Activated CD8-positive, alpha-beta memory T cell treated with anti-CD3 and anti-CD28 coated beads, Interleukin-2, amount 50 U/mL, for 24 hours (primary cell): ENCODE results near the gene GPNMB.

Experiments
- DNase-seq: peaks from one replicate; pipeline ENCODE4 v3.0.0-alpha.2; 2020; ENCODE audit errors: extremely low read depth

The GPNMB gene

DNA sequence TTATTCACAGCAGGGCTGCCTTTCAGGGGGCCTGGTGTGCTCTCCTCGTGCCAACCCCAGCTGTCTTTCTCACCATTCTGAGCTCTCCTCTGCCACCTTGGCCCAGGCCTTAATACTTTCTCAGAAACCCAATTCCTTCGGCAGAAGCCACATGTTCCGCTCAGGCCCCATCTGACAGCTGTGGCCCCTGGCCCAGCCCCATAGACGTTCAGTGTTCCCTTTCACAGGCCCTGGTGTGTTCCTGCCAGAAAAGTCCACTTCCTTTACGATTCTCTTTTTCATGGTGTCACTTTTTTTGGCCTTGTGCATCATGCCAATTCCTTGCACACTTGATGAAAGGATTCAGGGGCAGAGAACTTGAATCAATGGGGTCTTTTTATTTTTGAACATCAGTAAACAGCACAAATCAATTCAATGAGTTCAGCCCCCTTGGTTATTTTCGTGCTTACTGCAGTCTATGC lies 15.9 kb upstream of the GPNMB start:
- DNase-seq, result no peak

DNA sequence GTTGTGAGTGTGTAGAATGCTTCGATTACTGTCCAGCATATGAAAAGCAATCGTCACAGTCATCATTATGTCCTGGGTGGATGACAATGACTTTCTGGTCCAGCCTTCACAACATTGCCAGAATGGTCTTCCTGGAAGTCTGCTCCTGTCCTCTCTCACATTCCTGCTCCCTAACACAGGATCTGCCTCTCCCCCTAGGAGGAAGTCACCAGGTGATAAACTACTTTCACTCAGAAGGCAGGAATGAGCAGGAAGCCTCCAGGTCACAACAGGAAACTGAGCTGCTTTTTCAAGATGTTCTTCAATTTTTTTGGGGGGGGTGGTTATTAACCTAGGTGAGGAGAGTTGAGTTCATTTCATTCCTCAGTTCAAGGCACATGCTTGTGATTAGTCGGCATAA lies 13.6 kb upstream of the GPNMB start:
- DNase-seq, result no peak

DNA sequence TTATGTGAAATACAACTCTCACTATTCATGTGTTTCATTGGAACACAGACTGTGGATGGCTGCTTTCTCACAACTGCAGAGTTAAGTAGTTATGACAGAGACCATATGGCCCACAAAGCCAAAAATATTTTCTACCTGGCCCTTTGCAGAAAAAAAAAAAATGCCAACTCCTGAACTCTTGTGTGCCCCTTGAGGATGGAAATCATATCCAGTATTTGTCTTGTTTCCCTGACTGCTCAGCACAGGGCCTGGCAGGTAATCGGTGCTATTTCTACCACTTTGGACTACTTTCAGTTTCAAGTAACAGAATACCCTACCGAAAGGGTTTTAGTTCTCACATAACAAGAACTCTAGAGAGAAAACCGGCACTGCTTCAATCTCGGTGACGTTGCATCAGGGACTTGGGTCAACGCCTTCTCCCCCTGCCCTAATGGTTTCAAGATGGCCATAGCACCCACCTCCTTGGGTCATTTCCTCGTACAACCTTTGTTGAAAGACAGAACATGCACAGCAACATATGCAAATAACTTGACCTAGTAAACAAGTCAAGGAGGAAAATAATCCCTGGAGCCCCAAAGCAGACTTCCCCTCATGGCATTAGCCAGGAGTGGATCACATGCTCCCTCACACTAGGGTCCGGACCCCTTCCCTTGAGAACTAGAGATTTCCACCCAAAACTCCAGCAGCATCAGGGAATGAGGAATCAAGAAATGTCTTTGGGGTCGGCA lies 11.8 kb upstream of the GPNMB start:
- no peak for DNase-seq

DNA sequence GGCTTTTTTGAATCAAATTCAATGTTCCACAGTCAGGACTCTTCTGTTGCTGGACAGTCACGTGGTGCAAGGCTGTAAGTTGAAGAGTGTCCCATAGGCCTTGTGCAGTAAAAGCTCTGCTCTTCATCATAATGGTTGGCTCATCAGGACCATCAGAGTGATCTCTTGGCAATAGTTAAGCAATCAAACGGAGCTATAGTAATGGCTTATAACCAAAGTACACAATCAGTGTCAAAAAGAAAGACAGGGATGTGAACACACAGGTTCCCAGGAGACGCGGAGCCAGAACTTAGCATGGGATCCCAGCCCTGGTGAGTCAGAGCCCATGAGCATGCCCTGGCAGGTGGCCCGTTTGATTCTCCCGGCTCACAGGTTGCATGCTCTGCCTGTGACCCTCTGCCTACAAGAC lies 10.8 kb upstream of the GPNMB start:
- DNase-seq, result no peak

DNA sequence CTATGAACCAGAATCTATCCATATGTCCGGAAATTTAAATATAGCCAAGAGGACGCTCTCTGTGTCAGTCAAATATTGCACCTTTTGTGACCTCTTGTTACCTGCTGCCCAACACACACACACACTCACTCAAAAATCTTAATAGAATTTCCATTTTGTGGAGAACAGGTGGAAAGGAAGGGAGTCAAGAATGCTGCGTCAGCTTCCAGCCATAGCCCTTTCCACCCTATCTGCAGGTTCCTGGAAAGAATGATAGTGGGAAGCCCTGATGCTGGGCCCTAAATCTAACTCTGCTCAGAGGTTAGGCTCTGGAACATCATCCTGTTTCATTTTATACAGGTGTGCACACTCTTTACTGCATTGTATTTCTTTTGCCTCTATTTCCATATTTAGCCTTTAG lies 9.6 kb upstream of the GPNMB start:
- no peak for DNase-seq

DNA sequence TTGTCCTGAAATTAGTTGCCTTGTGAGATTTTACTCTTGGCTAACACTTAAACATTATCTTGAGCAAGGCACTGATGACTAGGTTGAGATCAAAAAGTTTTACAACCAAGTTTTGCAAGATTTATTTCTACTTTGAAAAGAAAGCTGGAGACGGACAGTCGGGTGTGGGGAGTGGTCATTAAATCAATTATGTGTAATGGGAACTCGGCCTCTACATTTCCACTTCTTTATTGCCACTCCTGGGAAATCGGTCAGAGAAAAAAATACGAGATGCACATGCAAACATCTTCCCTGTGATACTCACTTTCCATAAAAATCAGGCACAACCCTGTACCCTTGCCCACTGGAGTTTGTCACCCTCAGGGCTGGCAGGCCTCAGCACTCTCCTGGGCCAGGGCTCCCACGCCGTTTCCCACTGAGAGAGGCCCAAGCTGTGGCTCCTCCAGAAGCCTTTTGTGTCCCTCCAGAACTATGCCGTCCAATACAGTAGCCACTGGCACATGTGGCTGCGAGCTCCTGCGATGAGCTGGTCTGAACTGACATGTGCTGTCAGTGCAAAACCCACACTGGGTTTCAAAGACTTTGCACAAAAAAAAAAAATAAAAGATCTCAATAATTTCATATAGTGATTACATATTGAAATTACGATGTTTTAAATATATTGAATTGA lies 7.5 kb upstream of the GPNMB start:
- no peak for DNase-seq

DNA sequence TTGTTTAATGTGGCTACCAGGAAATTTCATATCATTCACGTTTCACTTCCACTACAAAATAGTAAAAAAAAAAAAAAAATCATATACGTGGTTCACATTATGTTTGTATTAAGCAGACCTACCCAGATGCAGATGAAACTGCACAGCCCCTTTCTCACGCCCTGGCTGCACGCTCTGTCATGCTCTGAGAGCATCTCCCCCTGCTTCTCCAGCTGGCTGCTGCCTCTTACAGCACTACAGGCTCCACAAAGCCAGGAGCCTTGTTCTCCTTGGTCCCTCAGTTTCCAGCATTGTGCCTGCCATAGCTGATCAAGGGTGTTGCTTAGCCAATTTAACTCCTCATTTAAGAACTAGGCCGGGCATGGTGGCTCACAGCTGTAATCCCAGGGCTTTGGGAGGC lies 6.9 kb upstream of the GPNMB start:
- no peak for DNase-seq

DNA sequence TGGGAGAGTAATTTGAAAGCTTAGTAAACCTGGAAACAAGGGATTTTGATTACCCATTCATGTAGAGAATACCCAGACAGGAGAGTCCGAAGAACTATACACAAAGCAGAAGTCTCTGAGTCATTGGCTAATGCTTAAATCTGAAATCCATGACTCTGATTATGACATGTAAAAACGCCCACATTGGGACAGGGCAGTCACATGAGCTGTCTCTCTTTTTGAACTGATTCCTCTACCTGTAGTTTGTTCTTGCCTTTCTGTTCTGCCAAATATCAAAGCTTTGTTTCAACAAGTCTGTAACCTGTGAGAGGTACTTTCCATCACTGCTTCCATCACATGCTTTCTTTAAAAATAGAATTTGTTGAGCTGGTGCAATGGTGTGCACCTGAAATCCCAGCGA lies 4.3 kb upstream of the GPNMB start:
- DNase-seq, result no peak

DNA sequence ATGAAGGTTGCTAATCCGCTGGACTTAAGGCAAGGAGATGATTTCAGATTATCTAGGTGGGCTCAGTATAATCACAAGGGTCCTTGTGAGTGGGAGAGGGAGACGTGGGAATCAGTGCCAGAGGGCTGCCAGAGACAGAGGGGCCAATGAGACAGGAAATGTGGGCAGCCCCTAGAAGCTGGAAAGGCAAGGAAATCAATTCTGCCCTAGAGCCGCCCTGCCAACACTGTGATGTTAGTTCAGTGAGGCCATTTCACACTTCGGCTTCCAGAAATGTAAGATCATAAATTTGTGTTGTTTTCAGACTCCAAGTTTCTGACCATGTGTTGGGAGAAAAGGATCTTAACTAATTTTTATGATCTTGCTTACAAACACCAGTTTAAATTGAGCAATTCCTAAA lies 3.6 kb upstream of the GPNMB start:
- no peak for DNase-seq

DNA sequence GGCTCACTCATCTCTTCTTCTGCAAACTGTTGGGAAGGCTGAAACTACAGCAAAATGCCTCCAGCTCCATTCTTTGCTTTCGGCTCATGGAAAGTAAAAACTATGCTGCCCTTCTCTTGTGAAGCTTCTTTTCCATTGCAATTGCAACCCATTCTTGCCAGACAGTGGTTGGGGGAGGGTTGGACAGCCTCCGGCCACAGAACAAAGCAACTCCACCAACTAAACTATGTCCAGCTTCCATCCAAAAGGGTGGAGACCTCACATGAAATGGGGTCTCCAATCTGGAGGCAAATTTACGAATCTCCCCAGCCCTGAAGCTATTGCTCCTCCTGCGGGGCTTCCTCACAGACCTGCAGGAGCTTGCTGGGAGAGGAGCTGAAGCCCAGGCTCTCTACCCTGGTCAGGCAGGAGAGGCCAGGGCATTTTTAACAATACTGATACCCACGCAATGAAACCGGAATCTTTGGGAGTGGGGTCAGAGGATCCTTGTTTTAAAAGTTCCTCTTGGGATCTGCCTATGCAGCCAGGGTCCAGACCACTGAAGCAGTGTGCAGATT lies 549 bp downstream of the GPNMB start:
- no peak for DNase-seq

DNA sequence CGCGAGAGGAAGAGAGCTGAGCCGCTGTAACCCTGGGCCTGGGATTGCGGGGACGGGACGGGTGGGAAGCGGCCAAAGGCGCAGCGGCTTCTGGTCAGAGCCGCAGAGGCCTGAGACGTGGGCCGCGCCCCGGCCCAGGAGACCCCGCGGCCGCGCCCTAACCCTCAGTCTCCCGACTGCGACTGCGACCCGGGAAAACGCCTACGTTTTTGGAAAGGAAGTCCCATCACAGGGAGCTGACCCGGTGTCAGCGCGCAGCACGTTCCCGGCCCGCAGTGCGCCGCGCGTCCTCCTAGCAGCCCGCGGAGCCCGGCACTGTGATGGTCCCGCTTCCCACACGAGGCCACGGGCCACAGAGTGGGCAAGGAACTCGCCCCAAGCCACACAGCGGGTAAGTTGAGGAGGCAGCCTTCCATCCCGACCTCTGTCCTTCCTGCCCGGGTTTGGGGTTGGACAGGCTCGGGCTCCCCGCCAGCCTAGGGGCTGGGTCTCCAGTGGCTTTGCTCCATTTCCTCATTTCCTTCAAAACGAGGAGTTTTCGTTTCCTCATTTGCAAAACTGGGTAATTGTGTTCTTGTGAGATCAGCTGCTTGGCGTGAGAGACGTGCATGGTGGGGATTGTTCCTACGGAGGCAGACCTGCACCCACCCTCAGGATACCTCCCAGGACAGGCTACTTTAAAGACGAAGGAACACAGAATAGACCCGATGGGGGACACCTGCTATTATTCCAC lies 1.2 kb downstream of the GPNMB start:
- DNase-seq, result no peak

DNA sequence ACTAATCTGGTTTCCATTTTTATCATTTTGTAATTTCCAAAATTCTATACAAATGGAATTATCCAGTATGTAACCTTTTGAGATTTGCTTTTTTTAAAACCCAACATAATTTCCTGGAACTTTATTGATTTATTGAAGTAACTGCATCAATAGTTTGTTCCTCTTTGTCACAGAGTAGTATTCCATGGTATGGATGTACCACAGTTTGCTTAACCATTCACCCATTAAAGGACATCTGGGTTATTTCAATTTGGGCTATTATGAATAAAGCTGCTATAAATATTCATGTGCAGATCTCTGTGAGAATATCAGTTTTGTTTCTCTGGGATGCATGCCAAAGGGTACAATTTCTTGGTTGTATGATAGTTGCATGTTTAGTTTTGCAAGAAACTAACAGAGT lies 2.9 kb downstream of the GPNMB start:
- DNase-seq, result no peak

DNA sequence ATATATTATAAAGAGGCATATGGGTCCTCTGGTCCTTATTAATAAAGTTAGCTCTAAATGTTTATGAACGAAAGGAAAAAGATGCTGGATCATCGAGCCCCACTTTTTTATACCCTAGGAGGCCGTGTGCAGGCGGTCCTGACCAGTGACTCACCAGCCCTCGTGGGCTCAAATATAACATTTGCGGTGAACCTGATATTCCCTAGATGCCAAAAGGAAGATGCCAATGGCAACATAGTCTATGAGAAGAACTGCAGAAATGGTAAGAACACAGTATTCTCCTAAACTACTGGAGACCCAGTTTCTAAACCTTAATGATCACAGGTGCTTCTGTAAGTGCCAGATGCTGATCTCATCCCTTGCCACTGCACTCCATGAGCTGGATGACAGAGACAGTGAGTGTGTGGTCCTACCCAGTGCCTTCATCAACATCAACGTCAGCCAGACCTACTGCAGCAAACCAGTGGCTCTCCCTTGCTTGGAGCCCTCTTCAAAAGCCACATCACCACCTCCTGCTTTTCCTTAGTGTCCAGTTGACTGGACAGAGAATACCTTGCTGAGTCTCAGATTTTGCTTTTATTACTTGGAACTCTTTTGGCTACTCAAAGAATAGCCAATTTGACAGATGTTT lies 7.6 kb downstream of the GPNMB start:
- DNase-seq, result no peak

DNA sequence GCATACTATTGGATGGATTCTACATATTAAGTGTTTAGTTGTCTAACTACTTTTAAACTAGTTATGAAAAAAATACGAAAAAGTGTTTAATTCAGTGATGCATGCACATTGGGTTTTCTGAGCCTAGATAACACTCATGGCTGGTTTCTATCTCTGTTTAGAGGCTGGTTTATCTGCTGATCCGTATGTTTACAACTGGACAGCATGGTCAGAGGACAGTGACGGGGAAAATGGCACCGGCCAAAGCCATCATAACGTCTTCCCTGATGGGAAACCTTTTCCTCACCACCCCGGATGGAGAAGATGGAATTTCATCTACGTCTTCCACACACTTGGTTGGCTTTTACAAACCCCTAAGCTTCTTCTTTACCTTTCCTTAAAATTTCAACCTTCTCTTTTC lies 10.2 kb downstream of the GPNMB start:
- DNase-seq, result no peak

DNA sequence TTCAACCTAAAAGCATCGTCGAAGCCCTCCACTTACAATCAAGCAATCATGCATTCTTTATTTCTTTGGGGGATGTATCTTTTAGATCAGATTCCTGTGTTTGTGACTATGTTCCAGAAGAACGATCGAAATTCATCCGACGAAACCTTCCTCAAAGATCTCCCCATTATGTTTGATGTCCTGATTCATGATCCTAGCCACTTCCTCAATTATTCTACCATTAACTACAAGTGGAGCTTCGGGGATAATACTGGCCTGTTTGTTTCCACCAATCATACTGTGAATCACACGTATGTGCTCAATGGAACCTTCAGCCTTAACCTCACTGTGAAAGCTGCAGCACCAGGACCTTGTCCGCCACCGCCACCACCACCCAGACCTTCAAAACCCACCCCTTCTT lies 13.8 kb downstream of the GPNMB start:
- DNase-seq, result no peak

DNA sequence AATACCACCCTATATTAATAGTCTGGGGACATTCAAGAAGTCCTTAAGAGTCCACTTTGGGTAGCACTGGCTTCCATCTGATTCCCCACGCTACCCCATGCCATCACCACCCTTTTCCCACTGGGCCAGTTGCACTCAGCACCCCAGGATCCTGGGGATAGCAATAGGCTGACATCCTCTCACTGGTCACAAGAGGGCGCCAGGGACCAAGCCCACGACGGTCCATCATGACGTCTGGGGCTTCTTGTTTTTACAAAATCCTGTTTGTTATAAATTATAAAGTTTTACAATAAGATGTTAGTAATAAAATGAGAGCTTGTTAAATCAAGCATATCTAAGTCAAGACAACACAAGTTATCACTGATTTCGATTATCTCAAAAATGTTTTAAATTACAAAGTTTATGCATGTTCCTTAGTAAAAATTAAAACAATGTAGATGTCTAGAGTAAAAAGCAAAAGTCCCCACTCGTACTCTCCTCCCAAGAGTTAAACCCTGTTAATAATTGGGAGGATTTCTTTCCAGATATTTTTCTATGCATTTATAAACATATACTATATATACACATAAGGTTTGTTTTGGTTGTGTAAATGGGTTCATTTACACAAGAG lies 15.4 kb downstream of the GPNMB start:
- DNase-seq, result no peak

DNA sequence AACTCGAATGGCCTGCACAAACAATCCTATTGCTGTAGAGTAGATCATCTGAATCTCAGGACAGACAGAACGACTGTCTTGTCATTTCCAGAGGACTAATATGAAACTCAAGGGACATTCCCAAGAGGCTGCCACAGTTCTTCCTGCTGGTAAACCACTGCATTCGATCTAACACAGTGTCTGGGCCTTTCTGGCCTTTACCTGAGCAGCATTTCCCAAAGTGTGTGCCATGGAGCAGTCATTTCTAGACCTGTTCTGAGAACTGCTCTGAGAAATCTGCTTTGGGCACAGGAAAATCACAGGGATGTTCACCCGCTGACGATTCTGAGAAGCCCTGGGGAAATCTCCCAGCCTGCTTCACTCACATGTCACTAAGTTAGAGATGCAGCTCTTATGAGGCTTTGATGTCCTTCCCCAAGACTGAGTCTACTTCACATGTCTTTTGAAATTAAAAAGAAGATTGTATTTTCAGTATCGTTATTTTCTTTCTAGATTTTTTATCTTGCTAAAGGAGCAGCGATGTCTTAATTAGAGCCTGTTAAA lies 18.4 kb downstream of the GPNMB start:
- no peak for DNase-seq

DNA sequence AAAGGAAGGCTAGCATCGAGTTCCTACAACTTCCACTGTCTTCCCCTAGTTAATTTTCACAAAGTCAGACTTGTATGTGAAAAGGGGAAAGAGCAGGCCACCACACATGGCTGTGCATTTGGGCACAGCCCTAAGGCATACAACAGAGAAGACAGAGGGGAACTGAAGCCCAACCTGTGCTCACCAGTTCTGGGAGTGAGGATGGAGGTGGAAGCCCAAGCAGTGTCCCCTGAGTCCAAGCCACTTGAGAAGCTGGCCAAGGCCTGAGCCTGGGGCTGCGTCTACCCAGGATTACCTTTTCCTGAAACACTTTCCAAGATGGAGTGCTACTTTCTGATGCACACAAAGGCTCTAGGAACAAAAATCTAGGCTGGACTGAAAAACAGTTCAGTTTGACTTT lies 20.3 kb downstream of the GPNMB start:
- no peak for DNase-seq

DNA sequence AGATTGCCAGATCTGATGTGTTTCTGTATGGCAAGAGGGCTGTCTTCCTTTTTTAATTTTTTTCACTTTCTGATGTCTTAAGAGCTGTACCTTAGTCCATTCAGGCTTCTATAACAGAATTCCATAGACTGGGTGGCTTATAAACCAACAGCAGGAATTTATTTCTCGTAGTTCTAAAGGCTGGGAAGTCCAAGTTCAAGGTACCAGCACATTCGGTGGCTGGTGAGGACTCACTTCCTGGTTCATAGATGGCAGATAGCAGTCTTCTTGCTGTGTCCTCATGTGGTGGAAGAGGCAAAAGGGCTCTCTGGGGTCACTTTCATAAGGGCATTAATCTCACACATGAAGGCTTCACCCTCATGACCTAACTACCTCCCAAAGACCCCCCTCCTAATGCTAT lies 20.8 kb downstream of the GPNMB start:
- DNase-seq, result no peak

DNA sequence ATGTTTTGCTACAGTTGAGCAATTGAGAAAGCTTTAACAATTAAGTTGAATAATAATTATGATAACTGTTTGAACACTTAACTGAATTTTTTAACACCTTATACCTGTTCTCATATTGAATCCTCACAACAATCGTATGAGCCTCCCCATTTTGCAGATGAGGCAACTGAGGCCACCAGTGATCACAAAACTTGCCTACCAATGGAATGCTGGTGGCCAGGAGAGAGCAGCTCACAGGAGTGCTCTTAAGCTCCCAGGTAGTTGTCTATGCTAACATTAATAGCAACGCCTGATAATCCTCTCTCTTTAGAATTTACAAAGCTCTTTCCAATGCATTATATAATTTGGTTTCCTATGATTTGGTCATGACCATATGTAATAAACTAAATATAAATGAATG lies 21.6 kb downstream of the GPNMB start:
- DNase-seq, result no peak

DNA sequence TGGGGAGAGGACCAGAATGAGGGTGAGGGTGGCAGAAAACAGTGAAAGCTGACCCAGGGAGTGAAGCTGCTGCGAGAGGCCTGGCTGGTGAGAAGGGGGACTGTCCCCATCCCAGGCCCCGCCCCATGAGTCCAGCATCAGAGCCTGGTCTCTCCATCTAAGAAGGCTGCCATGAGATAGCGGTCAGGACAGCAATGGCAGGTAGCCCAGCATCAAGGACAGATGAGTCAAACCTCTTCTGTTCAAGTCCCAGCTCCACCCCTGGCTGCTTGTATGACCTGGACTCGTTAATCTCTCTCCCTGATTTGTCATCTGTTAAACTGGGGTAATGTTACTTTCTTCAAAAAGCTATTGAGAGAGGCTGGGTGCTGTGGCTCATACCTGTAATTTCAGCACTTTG lies 22.2 kb downstream of the GPNMB start:
- DNase-seq, result no peak

DNA sequence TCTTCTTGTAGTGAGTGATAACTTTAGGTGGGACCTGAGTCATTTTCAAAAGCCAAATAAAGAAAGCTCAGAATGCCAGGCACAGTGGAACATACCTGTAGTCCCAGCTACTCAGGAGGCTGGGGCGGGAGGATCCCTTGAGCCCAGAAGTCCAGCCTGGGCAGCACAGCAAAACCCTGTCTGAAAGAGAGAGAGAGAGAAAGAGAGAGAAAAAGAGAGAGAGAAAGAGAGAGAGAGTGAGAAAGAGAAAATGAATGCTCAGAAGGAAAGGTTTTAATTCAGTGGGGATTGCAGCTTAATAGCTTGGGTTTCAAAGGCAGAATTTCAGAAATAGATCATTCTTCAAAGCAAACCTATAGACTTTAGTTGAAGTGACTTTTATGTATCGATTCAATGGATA lies 25.7 kb downstream of the GPNMB start:
- no peak for DNase-seq
